A549 treated with AZD9567 at 1 μM for 4 hours (cell line): ENCODE data around the gene AKR1C4. TPM values are rescaled to one million over a fixed set of nuclear protein-coding genes. Genes with fewer than 3 reads are reported as not detected.

Experiments used
- total RNA-seq: library from RNA; stranded (reverse); fragments of 200-300 nt; extraction: Qiagen RNA extraction; gene quantifications from 5 replicates; pipeline ENCODE4 v1.2.3, GENCODE V29; 2022; ENCODE audit not compliant: insufficient read depth

AKR1C4 gene
- 0.17 to 0.41 TPM (median 0.27 TPM) in 4 of 5 replicates, not detected in the other for total RNA-seq

GRCh38 chr10:5196702-5197113 lies at the start of gene AKR1C4:
Gene AKR1C4 (plus strand): TSS chr10:5196837. CDS start chr10:5196868, 31 bp downstream.

GRCh38 chr10:5184987-5185775 lies 11.5 kb upstream of the AKR1C4 start, which contains the start of gene AKR1C8:
Gene AKR1C8 (minus strand): TSS chr10:5185150. CDS start chr10:5185104, 46 bp downstream.

Other genes starting within 250 kb of the AKR1C4 start
- gene AKR1C1, start 233.4 kb upstream of the AKR1C4 start, total RNA-seq, result 469 to 596 TPM (median 558 TPM) in 5 replicates
- gene AKR1C2, start 193.0 kb upstream of the AKR1C4 start, total RNA-seq, result 3,087 to 4,133 TPM (median 3,375 TPM) in 5 replicates
- gene AKR1C3, start 102.4 kb upstream of the AKR1C4 start, total RNA-seq, result 1,050 to 1,184 TPM (median 1,129 TPM) in 5 replicates
- 0.10 to 0.14 TPM (median 0.12 TPM) in 4 of 5 replicates, not detected in the other for gene AKR1C8, start 11.7 kb upstream of the AKR1C4 start, total RNA-seq
- not detected in 5 replicates for gene UCN3, start 168.1 kb downstream of the AKR1C4 start, total RNA-seq
- 0.18 to 1.8 TPM (median 0.29 TPM) in 5 replicates for gene TUBAL3, start 208.0 kb downstream of the AKR1C4 start, total RNA-seq
- gene NET1, start 215.7 kb downstream of the AKR1C4 start, total RNA-seq, result 38.5 to 67.6 TPM (median 47.0 TPM) in 5 replicates